HG03039 (cell line): ENCODE data around the gene CAMK2N2.

ENCODE experiments used
- ATAC-seq: cut with Tn5 transposase; IDR thresholded peaks from one replicate; pipeline ENCODE4 v1.9.1; 2021; ENCODE audit warnings: mild to moderate bottlenecking, moderate library complexity; ENCODE audit not compliant: unreplicated experiment

Gene CAMK2N2

DNA sequence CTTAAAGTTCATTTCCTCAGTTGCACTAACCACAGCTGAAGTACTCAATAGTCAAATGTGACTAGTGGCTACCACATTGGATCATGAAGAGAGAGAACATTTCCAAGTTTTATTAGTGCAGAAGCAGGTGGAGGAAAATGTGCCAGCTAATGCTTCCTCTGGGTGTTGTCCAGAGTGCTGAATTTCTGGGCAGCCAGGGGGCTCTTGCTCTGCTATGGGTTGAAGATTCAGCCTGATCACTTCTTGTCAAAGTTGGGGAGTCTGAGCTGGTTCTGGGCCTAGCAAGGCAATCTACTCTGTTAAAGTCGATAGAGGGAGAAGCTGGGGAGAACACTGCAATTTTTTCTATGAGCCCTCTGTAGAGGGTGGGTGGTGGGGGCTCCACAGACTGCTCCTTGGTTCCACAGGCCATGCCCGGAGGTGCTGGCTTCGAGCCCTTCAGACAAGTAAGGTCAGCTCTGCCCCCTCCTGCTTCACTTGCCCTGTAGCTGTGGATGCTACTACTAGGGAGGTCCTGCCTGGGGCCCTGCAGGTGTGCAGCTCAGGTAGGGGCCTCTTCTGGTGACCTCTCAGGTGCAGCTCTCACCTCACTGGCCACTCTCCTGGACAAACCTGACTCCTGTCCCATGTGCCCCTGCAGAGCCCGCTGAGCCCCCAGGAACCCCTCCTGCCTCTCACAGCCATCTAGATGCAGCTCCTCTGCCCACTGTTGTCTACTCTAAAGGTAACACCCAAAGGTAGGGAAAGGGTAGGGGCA is 20.8 kb downstream of the CAMK2N2 start:
- ATAC-seq, result no peak

DNA sequence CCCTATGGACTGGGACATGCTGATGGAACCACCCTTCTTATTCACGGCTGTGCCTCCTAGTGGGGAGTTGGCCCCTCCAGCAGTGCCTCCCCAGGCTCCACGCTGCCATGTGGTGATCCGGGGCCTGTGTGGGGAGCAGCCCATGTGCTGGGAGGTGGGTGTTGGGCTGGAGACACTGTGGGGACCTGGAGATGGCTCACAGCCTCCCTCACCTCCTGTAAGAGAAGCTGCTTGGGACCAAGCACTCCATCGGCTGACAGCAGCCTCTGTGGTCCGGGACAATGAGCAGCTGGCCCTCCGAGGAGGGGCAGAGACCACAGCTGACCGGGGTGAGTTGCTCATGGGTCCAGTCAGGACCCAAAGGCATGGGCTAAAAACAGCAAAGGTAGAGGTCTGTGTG is 21.6 kb downstream of the CAMK2N2 start:
- no peak for ATAC-seq

DNA sequence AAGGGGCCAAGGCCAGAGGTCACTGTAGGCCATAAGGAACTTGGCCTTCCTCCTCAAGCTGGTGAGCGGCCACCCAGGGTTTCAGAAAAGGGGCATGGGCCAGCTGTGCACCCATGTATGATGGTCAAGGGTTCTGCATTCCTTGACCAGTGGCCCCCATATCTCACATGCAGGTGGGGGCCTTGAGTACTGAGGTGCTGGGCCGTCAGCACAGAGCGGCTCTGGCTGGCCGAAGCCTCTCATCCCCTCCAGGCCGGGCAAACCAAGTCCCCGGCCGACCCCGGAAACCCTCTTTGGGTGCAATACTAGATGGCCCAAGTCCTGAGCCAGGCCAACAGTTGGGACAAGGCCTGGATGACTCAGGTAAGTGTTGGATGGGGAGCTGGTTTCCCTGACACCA is 22.1 kb downstream of the CAMK2N2 start:
- no peak for ATAC-seq

DNA sequence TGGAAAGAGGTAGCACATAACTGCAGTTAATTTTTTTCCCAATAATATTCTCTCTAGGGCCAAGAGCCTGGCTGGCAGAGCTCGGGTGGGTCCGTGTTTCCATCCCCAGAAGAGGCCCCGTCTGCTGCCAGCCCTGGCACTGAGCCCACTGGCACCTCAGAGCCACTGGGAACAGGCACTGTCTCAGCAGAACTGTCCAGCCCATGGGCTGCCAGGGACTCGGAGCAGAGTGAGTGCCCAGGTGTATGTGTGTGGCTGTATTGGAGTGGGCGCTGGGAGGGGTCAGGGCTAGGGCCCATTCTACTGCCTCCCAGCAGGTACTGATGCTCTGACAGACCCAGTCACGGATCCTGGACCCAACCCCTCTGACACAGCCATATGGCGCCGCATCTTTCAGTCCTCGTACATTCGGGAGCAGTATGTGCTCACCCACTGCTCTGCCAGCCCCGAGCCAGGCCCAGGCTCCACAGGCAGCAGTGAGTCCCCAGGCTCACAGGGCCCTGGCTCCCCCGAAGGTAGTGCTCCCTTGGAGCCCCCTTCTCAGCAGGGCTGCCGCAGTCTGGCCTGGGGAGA is 23.0 kb downstream of the CAMK2N2 start:
- ATAC-seq, result no peak

DNA sequence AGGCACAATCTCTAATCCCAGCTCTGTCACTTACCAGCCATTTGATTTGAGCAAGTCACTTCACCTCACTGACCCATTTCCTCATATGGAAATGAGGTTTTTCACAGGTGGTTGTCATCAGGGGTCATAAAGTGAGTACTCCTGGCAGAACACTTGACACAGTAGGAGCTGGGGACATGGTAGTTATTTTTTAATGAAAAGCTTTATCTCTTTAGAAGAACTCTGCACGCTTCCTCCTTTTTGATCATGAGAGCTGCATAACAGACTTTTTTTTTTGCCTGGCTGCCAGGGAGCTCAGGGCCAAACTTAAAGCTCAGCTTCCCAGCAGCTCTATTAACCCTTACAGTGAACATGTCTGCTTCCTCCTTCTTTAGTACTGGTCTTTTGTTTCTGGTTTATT is 23.5 kb downstream of the CAMK2N2 start:
- ATAC-seq, result no peak

DNA sequence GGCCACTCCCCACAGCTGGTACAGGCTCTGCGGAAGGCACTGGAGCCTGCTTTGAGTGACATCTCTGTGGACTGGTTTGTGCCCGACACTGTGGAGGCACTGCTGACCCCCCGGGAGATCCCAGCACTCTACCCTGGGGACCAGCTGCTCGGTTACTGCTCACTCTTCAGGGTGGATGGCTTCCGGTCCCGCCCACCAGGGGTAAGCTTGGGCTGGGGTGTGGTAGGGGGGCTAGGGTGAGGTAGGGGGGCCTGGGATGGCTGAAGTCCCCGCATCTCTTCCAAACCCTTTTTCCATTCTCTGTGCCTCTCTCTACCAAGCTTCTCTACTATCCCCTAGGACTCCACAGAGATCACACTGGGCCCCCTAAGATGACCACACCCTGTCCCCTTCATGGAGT is 24.1 kb downstream of the CAMK2N2 start:
- ATAC-seq, result no peak

DNA sequence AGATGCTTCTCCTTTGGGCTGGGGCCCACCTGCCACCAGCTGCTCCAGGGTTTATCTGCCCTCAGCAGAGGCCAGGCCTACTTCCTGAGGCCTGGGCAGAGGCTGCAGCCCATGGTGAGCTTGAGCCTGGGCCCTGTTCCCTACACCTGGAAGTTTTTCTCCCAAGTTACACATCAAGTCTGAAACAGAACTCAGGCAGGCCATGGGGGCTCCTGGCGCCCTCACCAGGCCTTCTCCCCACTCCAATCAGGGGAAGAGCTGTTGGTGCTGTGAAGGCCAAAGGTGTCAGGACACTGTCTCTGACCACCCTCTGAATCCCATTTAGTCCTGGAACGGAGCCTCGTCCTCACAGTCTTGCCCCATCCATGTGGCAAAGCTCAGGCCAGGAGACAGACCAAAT is 24.7 kb downstream of the CAMK2N2 start:
- ATAC-seq, result no peak

DNA sequence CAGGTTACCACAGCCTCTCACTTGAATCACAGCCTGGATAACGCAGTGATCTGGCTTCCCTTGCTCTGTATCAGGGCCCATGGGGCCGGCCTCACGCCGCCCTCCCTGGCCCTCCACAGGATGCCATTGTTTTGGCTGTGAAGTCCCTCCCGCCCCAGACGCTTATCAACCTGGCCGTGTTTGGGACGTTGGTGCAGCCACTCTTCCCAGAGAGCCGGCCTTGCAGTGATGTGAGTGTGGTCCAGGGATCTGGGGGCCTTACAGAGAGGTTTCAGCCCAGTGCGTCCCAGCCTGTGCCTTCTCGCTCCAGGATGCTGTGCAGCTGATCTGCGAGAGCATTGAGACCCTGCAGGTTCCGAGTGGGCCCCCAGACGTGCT is 25.3 kb downstream of the CAMK2N2 start:
- no peak for ATAC-seq

DNA sequence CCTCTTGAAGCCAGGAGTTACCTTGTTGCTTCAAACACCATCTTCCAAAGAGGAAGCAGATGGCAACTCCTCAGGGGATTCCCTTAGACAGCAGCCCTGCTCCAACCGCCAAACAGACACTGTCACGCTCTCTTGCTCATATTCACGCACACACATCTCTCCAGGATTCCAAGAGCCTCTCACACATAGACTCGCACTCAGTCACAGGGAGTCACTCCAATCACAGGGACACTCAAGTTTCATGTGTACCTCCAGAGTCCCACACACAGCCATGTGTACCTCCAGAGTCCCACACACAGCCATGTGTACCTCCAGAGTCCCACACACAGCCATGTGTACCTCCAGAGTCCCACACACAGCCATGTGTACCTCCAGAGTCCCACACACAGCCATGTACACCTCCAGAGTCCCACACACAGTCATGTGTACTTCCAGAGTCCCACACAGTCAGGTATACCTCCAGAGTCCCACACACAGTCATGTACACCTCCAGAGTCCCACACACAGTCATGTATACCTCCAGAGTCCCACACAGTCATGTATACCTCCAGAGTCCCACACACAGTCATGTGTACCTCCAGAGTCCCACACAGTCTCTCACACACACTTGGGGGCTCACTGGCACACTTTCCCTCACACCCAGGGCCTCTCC is 25.8 kb downstream of the CAMK2N2 start:
- no peak for ATAC-seq

DNA sequence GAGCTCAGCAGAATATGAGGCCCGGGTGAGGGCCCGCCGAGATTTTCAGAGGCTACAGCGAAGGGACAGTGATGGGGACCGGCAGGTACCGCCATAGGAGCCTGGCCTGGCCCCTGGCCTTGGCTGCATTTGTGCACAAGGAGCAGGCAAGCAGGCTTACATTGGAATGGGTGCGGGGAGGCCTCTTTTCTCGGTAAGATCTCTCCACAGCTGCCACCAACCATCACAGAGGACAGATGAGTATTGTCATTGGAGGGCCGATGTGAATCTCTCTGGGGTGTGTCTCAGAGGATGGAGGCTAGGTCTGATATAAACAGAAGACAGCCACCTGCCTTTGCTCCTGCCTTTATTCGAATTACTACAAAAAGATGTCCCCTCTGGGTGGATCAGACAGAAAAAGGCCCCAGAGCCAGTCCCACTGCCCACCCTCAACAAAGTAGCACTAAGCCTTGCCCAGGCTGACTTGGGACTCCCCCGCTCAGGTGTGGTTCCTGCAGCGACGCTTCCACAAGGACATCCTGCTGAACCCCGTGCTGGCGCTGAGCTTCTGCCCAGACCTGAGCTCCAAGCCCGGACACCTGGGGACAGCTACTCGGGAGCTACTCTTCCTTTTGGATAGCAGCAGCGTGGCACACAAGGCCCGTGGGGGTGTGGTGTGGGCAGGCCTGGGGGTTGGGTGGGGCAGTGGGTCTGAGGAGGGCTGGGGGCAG is 26.5 kb downstream of the CAMK2N2 start:
- ATAC-seq, result no peak

DNA sequence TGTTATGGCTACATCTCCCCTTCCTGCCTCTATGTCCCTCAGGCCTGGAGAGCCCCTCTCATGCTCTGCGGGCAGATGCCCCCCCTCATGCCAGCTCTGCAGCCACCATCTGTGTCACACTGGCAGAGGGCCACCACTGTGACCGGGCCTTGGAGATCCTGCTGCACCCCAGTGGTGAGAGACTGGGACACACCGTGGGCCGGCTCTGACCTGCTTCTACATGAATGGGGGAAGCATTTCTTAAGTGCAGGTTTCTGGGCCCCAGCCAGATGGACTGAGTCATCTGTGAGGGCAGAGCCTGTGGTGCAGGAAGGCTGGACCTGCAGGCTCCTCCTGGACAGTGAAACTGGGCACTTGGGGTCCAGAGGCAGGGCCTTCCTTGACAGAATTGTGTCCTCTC is 27.1 kb downstream of the CAMK2N2 start:
- no peak for ATAC-seq

DNA sequence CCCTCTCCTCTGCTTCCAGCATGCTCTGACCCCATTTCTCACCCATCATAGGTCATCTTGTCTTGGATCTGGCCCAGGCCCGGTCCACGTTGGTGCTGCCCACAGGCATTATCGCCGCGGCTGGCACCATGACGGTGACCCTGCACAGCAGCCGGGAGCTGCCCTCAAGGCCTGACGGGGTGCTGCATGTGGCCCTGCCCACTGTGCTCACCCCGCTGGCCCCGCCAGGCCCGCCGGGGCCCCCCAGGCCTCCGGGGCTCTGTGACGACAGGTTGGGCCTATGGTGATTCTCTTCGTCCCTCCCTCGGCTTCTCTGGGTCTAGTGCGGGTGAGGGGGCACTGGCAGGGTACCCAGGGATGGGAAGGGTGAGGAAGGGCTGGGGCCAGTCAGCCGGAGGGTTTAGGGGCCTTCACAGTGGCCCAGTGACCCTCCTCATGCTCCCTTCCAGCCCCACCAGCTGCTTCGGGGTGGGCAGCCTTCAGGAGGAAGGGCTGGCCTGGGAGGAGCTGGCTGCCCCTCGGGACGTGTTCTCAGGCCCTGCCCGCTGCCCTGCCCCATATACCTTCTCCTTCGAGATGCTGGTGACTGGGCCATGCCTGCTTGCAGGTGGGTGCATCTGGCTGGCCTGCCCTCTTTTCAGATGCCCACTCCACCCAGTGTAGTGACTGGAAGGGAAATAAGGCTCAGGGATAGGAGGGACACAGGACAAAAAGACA is 28.1 kb downstream of the CAMK2N2 start:
- no peak for ATAC-seq

DNA sequence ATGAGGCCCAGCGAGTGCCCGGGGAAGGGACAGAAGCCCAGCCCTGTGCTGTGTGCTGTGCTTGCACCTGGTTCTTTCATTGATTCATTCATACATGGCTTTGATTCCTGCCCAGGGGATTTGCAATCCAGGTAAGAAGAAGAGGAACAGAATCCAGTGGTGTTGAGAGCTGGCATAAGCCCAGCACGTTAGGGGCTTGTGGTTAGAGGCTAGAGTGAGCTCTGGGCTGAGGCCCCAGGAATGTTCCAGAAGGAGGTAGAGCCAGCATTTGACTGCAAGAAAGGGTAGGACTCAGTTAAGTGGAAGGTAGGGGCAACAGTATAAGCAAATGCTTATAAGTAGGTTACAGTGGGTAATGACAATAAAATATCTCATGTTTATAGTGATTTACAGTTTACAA is 29.7 kb downstream of the CAMK2N2 start:
- no peak for ATAC-seq

DNA sequence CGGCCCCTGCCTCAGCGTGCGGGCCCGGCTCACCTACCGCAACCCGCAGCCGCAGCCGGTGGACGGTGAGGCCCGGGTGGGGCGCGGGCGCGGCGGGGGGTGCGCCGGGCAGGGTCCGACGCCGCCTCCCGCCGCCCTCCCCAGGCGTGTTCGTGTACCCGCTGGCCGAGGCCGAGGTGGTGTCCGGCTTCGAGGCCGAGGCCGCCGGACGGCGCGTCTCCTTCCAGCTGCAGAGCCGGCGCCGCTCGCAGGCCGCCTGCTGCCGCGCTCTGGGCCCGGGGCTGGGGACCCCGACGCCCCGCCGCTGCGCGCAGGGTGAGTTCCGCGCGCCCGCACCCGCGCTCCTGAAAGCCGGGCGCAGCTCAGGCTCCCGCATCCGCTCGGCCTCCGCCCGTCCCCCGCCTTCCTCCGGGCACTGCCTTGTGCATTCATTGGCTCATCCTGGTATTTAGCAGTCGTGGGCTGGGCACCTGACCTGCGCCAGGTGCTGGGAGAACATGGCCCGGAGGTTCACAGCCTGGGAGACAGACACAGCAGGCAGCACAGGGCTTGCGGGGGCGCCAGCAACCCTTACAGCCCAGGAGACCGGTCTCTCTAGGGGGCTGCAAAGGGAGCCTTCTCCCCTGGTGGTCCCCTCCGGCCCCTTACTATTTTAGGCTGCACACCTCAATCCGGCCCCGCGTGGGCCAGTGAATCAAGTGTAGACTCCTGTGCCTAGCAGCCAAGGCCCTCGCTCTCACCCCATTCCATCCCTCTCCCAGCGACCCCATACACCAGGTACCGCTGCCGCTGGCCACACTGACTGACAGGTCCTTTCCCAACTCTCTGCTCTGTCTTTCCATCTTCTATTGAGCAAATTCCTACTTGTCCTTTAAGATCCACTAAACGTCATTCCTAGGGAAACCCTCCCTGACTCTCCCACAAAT is 30.5 kb downstream of the CAMK2N2 start:
- no peak for ATAC-seq

DNA sequence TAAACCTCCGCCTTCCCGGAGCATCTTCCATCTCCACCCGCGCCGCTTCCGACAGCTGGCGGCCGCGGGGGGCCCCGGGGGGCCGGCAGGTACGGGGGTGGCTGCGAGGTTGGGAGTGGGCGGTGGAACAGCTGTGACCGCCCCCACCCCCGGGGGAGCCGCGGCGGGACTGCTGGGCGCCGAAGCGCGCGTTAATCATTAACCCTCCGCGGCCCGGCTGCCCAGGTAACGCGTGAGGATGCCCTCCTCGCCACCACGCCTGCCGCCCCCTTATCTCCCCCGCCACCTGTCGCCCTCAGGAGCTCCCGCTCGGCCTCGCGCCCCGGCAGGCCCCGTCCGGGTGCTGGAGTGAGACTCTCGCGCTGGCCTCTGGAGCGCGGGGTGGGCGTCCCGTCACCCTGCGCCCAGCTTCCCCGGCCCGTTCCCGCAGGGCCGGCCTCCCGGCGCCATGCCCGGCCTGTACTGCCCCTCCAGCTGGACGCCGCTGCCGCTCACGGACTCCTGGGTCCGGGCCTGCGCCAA is 31.2 kb downstream of the CAMK2N2 start:
- no peak for ATAC-seq

DNA sequence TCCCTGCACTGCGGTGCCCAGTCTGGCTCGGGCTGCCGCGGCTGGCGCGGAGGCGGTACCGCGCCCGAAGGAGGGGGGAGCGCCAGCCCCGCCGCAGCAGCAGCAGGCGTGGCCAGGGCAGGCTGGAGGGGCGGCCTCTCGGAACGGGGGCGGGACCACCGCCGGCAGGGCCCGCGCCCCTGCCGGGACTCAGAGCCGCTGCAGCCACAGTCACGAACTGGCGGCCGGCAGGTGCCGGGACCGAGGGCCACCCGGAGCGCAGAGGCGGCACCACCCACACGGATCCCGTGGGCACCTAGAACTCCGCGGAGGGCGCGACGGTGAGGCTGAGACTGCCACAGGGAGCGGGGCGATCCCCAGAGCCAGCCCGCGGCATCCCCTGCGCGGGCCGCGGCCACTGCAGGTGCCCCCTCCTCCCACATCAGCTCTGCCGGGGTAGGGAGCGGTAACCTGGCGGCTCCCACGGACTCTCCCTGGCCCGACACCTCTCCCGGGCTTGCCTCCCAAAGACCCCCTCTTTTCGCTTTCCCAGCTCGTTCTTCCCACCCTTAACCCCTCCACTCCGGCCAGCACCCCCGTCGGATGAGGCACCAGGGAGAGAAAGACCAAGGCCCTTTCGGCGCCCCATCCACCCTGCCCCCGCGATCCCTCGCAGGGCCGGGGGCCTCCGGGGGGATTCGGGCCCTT is 31.8 kb downstream of the CAMK2N2 start, which contains the start of gene VWA5B2:
TSS of gene VWA5B2 (plus strand) at position 192 of the 687 bp plus-strand sequence. CDS start 944 bp downstream, outside the sequence.
- no peak for ATAC-seq

DNA sequence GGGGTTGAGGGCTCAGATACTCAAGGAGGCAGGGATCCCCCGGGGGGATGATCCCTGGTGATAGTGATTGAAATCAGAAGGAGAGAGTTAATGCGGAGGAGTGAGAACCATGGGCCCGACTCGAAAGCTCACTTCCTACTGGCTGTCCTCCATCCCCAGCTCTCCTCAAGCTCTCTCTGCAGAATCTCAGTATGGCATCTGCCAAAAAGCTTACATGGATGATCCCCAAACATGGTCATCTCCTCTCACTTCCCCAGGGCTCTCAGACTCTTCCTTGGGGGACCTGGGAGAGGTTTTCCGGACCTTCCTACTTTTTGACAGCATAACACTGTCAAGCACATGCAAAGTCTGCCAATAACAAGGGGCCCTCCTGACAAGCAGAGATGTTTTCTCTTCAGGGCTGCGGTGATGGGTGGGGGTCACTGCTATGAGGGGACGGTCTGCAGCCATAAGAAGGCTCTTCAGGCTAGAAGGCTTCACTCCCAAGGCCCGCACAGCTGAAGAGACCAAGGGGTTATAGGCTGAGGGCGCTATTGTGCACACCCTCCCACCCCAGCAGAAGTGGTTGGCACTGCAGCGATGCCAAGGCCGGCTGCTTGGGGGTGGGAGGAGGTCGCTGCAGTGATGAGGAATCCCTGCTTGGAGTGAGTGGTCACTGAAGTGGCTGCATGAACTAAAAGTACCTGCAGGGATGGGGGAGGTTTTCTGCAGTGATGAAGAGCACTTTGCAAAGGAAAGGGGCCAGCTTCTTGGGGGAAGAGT is 32.8 kb downstream of the CAMK2N2 start:
- no peak for ATAC-seq

DNA sequence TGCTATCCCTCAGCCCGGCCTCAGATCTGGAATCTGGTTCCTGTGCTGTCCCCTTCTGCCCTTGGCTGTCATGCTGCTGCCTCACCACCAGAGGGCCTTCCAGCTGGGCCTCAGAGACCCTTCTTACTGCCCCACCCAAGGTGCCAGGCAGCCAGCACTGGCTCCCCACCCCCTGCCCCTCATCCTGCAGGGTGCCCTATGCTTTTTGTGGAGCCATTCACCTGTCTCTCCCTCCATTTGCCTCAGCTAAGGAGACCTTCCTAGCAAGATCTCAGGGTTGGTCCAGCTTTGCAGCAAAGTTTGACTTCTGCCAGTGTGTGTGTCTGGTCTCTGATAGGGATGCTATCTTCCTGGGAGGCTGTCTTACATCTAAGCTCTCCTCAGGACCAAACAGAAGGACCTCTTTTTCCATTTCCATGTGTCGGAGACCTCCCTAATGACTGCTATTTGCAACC is 33.8 kb downstream of the CAMK2N2 start:
- no peak for ATAC-seq
